ENCODE data around the gene INTS1.
"Not testable (repeated sequence)": the region's sequence is repeated elsewhere in the genome, so short reads cannot be mapped to it uniquely, and the experiment has no call there.

The INTS1 gene

DNA sequence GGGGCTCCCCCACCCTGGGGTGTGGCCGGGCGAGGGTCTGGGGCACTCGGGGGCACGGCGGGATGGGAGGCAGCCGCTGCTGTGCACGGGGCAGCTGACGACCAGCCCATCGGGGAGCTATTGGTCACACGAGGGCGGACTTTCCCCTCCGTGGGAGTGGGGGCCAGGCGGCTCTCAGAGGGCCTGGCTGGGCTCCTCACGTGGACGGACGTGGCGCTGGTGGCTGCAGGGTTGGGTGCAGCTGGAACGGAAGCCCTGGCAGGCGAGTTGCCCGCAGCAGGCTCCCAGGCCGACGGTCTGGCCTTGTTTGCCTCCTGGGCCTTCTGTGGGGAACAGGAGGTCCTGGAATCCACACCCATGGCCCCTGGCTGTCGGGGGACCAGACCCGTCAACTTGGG, 59.3 kb downstream of the INTS1 start:
- DNase-seq = no peak

DNA sequence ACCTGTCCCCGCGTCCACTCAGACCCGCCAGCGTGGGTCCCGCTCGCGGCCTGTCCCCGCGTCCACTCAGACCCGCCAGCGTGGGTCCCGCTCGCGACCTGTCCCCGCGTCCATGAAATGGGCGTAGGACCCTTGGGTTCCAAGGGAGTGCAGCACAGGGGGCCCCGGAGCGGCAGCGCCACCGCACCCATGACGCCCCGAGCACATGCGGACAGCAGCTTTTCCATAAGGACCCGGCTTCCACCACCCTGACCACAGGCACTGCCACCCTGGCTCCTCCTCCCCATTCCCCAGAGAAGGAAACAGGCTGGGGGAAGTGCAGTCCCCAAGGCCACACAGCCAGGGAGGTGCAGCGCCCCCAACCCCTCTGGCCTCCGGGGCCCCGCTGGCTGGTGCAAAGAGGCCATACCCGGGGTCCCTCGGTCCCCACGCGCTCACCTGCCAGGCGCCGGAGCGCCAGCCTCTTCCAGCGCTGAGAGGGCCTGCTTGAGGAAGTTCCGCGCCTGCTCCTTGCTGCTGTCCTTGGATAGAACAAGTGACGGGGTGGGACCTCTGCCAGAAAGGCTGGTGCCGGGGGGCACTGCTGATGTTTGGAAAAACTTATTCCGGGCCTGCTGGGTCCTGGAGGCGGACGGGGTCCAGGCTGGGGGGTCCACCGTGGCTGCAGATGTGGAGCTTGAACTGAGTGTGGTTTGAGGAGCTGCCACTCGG, 59.8 kb downstream of the INTS1 start:
- no peak for DNase-seq

DNA sequence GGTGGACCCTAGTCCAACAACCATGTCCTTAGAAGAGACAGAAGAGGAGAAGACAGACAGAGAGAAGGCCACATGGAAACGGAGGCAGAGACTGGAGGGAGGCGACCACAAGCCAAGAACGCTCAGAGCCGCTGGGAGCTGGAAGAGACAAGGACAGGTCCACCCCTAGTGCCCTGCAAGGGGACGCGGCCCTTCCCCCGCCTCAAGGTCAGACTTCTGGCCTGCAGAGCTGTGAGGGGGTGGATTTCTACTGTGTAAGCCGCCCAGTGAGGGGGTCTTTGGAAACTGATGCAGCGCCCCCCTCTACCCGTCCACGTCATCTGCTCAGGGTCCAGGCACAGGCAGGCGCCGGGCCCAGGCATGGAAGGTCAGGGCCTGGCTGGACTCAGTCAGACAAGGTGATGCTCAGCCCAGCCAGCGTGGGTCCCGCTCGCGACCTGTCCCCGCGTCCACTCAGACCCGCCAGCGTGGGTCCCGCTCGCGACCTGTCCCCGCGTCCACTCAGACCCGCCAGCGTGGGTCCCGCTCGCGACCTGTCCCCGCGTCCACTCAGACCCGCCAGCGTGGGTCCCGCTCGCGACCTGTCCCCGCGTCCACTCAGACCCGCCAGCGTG, 60.5 kb downstream of the INTS1 start:
- not testable (repeated sequence) for DNase-seq

DNA sequence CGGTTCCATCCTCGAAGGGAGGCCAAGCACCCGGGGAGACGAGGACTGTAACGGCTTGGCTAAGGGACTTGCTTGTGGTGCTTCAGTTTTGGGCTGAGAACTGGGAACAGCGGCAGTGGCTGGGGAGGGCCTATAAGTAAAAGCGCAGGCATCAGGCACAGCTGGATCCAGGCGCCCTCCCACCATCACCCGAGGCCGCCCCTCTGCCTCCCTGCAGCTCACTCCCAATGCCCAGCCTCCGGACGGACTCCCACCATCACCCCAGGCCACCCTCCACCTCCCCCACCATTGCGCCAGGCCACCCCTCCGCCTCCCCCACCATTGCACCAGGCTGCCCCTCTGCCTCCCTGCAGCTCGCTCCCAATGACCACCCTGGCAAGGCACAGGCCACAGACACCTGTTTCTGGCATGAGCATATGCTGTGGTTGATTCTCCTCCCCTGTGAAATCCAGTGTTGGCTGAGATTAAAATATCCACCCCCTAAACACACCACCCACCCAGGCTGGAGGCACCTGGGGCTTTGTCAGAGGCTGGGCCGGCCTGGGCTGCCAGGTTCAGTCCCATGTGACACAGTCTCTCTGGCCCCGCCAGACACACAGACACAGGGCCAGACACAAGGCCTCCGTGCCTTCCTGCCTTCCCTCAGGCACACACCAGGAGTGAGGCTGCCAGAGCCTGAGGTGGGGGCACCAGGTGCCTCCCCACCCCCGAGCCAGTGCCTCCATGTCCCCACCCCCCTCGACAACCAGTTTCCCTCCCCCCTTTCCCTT, 61.6 kb downstream of the INTS1 start:
- no peak for DNase-seq

DNA sequence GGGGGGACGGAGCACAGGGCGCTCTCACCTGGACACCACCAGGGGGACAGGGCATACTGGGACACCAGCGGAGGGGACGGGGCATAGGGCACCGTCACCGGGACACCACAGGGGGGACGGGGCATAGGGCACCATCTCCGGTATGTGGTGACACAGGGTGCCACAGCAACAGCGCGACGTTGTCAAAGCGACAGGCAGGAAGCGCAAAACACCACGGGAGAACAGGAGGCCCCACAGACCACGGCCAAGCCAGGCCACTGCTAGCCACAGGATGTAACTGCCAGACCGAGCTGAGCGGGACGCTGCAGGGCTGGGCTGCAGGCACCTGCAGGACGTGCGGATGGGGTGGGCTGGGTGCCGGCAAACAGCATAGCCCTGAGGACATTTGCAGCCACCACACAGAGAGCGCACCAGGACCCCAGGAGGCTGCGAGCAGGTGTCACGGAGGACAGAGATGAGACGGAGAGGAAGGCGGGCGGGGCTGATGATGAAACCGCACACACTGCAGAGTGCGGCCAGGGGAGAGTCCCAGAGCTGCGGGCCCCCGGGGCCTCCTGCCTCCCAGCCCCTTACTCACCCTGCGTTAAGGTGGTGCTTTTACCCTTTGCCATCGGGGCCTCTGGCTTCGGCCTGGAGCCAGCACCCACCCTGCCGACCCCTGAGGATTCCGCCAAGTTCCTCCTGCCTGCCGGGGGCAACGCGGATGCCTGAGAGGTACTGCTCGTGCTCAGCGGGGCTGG, 62.4 kb downstream of the INTS1 start:
- no peak for DNase-seq

DNA sequence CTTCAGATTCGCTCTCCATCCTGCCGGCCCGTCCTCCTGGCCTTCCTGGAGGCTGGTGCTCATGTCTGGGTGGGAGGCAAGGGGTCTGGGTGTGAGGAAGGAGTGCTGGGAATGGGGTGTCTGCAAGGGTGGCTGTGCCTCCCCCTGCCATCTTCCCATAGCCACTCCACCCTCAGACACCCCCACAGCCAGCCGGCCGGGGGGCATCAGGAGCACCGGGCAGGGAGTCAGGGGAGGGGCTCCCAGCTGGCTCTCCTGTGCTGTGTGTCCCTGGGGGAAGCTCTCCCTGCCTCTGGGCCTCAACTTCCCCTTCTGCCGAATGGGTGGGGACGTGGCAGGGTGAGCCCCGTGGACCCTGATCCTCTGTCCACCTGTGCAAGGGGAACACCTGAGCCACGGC, 63.6 kb downstream of the INTS1 start:
- no peak for DNase-seq

DNA sequence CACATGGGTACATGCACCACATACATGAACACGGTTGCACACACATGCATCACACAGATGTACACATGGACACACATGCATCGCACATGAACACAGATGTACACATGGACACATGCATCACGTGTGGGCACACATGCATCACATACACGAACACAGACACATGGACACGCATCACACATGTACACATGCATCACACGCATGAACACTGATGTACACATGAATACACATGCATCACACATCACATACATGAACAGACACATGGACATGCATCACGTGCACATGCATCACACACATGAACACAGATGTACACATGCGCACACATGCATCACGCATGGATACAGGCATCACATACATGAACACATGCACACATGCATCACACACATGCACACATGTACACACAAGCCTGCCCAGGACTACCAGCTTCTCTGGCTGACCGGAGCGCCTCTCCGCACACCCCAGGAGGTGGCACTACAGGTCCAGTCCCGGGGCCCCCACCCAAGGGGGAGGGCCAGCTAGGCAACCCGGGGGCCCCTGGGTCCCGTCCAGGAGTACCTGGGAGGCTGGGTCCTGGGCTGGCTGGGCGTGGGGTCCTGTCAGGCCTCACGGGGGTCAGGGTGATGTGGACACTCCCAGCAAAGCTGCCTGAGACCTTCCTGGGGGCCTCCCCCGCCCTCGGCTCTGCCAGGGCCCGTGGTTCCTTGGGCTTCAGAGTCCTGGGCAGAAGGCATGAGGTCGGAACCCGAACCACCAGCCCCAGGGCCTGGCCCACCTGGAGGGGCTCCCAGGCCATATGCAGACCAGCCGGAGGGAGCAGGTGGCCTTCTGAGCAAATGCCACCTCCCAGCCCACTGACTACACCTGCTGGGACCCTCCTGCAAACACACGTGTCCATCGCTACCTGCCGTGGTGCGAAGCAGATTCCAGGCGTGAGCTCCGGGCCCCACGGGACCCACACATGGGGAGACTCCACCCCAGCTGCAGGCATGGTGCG, 64.5 kb downstream of the INTS1 start:
- DNase-seq = no peak

DNA sequence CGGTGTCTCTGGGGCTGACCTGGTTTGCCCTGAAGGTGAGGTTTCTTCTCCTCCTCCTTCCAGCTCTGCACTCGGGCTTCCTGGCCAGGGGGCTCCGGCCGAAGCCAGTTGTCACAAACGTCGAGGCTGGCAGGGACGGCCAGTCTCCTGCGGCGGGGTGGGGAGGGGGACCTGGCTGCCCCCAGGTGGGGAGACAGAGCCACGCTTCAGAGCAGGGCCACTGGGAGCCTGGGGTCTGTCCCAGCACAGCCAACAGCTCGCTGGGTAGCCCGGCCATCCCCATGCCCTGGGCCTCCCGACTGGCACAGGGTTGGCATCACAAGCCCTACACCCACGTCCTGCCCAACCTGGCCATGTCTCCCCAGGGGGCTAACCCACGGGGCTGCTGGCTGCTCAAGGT, 65.4 kb downstream of the INTS1 start:
- no peak for DNase-seq

DNA sequence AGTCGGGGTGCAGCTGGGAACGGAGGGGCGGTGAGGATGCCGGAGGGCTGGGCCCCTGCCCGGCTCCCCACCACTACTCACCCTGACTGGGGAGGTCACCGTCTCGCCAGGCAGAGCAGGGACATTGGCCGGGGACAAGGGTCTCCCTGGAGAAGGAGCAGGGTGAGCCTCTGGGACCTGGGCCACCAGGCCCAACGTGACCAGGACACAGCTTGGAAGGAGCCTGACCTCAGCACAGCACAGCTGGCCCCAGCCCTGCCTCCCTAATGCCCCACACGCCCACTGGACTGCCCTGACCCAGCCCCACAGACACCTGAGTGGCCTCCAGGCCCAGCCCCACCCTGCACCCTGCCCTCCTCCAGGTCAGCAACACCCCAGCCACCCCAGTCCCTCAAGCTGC, 66.0 kb downstream of the INTS1 start:
- DNase-seq = no peak

DNA sequence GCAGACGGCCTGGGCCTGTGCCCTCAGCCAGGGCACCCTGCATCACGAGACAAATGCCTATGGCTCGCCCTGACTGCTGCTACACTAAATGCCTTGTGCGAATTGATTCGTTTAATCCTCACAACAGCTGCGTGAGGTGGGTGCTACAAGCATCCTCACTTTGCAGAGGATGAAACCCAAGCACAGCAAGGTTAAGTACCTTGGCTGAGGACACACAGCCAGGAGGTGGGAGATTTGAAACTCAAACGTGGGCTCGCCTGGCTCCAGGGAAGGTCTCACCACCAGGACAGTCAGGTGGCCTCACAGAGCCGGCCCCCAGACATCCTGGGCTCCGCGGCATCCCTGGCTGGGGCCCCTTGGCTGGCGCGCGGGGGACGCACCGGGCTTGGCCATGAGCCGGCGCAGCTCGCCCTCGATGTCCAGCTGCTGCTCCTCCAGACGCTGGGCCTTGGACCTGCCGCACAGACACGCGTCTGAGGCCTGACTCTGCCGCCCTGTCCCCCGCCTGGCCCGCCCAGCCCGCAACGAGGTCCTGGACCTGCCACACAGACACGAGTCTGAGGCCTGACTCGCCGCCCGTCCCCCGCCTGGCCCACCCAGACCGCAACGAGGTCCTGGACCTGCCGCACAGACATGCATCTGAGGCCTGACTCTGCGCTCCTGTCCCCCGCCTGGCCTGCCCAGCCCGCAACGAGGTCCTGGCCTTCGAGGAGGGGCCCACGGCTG, 66.9 kb downstream of the INTS1 start:
- DNase-seq = no peak

DNA sequence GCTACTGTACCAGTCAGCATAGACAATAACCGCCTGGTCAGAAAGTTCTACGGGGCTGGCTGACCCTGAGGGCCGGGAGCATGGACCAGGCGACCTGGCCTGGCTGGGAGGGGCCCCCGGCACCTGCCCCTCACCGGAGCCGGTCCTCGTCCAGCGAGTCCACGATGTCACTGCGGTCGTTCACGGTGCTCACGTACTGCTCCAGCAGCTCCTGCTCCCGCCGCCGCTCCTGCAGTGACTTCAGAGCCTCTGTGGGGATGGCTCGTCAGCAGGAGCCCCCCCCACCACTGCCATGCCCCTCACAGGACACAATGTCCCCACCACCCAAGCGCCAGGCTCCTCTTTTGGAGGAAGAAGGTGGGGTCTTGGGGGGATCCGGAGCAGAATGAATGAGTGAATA, 67.6 kb downstream of the INTS1 start:
- no peak for DNase-seq

DNA sequence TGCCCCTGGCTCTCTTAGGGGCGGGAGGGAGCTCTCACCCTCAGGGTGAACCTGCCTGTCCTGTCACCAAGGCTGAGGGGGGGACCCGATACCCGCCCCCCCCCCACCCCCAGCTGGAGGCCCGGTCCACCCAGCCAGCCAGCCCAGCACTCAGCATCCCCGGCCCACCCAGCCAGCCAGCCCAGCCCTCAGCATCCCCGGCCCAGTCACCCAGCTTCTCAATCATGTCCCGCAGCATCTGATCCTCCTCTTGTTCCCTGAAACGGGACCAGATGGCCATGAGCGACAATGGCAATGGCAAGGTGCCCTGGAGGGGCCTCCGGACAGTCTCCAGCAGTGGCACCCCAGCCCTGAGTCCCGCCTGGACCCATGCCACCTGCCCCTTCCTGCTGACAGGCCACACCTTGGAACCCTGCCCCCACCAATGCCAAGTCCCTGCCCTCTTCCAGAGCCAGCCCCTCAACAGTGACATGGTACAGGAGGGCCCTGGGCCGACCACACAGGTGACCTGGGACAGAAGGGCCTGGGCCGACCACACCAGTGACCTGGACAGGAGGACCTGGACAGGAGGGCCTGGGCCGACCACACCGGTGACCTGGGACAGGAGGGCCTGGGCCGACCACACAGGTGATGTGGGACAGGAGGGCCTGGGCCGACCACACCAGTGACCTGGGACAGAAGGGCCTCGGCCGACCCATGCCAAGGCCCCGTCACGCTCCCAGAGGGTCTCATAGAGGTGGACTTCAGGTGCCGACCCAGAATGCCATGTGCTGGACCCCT, 69.1 kb downstream of the INTS1 start:
- no peak for DNase-seq

DNA sequence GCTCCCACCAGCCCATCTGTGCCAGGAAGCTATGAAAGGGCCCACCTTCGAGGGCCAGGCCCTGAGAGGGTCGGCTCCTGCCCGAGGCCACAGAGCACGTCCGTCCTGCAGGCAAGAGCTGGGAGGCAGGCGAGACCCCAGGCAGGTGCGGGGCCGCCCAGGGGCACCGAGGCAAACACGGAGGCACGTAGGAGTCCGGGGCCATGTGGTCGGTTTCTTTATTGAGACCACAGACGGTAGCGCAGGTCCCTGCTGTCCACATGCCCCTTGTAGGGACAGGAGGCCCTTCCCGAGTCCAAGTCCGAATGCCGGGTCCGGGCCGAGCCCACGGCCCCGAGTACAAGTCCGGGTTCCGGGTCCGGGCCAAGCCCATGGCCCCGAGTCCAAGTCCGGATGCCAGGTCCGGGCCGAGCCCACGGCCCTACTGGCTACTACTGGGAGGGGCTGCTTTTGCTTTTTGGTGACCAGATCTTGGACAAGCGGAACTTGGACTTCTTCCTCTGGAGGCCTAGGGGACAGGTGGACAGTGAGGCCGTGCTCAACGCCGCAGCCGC, 69.9 kb downstream of the INTS1 start:
- DNase-seq = no peak

DNA sequence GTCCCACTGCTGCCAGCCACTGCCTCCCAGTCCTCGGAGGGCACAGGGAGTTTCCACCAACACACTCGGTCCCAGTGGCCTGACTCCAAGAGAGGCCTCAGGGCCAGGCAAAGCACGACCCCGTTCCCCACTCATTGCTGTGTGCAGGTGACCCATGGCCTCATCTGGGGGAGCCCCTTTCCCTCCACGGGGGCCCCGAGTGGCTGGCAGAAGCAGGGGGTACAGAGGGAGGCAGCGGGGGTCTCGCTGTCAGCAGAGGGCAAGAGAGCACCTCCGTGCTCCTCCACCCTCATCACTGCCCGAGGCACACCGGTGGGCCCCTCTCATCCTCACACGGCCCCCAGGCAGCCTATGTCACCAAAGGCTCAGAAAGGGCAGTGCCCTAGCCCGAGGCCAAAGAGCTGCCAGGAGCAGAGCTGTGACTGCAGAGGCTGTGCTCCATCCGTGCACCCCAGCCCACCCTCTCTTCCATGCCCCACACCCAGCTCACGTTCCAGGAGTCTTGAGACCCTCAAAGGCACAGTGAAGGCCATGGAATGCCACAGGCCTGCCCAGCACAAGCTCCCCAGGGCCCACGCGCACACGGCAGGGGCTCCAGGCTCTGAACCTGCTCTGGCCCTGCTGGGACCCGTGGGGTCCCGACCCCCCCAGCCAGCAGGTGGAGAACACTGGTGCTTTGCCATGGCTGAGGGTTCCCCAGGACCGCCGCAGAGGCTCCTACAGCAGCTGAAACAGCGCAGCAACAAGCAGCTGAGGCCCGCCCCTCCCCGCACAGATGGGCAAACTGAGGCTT, 70.9 kb downstream of the INTS1 start:
- no peak for DNase-seq

DNA sequence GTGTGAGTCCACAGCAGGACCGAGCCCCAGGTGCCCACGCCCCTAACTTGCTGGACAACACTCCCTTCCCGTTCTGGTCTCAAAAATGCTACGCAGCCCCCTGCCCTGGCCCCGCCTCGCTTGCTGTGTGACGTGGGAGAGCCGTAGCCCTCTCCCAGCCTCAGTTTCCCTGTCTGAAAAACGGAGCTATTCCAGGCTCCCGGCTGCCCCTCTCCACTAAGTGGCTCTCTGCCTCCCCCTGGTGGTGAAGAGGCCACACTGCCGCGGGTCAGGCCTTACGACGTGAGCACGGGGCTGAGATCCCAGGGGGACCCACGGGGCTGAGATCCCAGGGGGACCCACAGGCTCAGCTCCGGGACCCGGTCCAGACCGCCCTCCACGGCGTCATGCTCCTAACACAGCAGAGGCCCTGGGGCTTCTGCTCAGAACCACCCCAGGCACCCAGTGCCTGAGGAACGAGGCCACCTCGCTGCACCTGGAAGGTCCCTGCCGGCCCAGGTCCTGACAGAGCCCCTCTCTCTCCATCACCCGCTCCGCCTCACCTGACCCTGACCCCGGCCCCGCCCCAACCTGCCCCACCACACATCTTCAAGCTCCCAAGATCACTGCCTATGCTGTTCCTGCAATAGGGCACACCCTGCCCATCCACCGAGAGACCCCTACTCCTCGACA, 71.6 kb downstream of the INTS1 start:
- peak; percentile 36 for DNase-seq

DNA sequence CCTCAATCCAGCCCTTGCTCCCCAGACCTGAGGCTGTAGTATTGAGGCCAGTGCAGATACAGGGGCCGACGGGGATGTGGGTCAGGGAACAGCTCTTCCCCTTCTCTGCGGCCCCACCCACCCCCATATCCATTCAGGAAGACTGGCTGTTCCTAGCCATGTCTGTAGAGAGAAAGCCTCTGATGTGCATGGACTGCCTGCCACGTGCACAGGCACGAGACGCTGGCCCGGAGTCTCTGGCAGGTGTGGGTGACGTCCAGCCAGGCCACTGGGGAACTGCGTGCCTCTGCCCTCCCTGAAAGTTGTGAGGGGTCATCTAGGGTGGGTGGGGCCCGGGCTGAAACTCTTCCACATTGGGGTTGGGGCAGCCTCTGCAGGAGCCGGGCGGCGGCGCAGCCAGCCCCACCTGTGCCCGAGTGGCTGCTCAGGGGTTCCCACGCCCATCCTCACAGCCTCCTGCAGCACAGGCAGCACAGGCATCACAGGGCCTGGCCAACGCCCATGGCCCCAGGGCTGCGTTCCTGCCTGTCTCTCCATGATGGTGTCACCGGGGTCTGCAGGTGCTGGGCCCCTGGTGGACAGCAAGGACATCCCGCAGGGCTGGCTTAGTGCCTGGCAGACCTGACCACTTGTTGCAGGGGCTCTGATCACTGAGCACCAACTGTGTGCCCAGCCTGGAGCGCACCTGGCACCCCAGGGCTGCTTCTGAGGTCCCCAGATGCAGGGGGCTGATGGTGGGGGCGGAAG, 72.4 kb downstream of the INTS1 start:
- DNase-seq = no peak

DNA sequence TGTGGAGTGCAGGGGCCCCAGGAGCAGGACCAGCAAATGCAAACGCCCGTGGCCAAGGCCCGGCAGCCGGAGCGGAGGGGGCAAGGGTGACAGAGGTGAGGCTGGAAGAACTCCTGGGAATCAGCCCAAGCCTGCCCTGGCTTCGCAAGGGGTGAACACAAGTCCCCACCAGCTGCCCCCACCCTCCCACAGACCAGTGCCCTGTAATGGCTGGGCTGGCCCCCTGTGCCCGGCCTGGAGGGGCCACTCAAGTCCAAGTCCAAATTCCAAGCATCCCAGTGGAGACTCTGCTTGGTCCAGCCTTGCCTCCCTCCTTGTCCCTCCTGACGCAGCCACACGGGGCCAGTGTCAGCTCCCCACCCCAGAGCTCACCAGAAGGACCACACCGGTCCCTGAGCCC, 73.0 kb downstream of the INTS1 start:
- DNase-seq = no peak

Data from T1000 (cell line).